B cell (primary cell): ENCODE results near the gene NDRG2. TPM values are rescaled to one million over a fixed set of nuclear protein-coding genes. Genes with fewer than 3 reads are reported as not detected.

ENCODE experiments used
- ATAC-seq: fragments of 200-7000 bp; cut with Tn5 transposase; one replicate; pipeline ENCODE4 v1.10.0; 2021; ENCODE audit warnings: low read depth, mild to moderate bottlenecking, moderate number of reproducible peaks, moderate library complexity
- CTCF ChIA-PET: fragments of 350-600 bp; sonication (Branson Sonifier 250); formaldehyde crosslinking; loops from one replicate; lab custom pipeline; 2021; ENCODE audit warnings: antibody characterized with exemption, inconsistent platforms; lab: Charles Lee
- POLR2A ChIA-PET: fragments of 350-600 bp; sonication (Branson Sonifier 250); formaldehyde crosslinking; loops from one replicate; lab custom pipeline; 2021; ENCODE audit warnings: antibody characterized with exemption; lab: Charles Lee
- DNase-seq: peaks from one replicate; pipeline ENCODE4 v3.0.0; 2013
- H2AFZ ChIP-seq: 2 replicates; pipeline ENCODE4 v1.6.1; 2012; ENCODE audit warnings: mild to moderate bottlenecking, low read depth, low read length; ENCODE audit not compliant: insufficient read depth, poor library complexity, severe bottlenecking
- H3K27ac ChIP-seq, 2 donors: 1 replicate in 1 of 2; 2 replicates in 1 of 2; pipeline ENCODE4 v1.5.1; 2012 to 2013; ENCODE audit warnings: low read length in 2 of 2, mild to moderate bottlenecking in 2 of 2, moderate library complexity in 1 of 2
- H3K27me3 ChIP-seq, 4 experiments: fragments of 200-600 bp in 1 of 4; sonication (generic) in 1 of 4; replicated peaks in 1 of 4; 1 replicate in 2 of 4; 2 replicates in 2 of 4; pipeline versions ENCODE4 v1.6.1 to v1.7.0; 2013 to 2016; ENCODE audit warnings: low read length in 3 of 4, mild to moderate bottlenecking in 2 of 4, mixed read lengths in 1 of 4, moderate library complexity in 1 of 4; ENCODE audit not compliant: insufficient read depth in 4 of 4, control insufficient read depth in 3 of 4; ENCODE audit errors: control extremely low read depth in 1 of 4
- H3K36me3 ChIP-seq, 2 experiments: replicated peaks in 1 of 2; 1 replicate in 1 of 2; 2 replicates in 1 of 2; pipeline versions ENCODE4 v1.6.1 to v1.7.1; 2013; ENCODE audit warnings: low read length in 1 of 2; ENCODE audit not compliant: insufficient read depth in 2 of 2, control insufficient read depth in 1 of 2; ENCODE audit errors: control extremely low read depth in 1 of 2, extremely low read depth in 1 of 2
- H3K4me1 ChIP-seq, 2 donors: fragments of 200-600 bp in 1 of 2; sonication (generic) in 1 of 2; 1 replicate in 1 of 2; 2 replicates in 1 of 2; pipeline versions ENCODE4 v1.5.1 to v1.6.1; 2013 to 2017; ENCODE audit warnings: low read length in 2 of 2; ENCODE audit not compliant: control insufficient read depth in 2 of 2, insufficient read depth in 2 of 2
- H3K4me2 ChIP-seq: replicated peaks from 2 replicates; pipeline ENCODE3; 2012; ENCODE audit warnings: mild to moderate bottlenecking, low read depth, low read length; ENCODE audit not compliant: poor library complexity, severe bottlenecking
- H3K4me3 ChIP-seq, 5 experiments: fragments of 200-600 bp in 1 of 5; sonication (generic) in 1 of 5; 1 replicate in 3 of 5; 2 replicates in 2 of 5; pipeline versions ENCODE4 v1.5.1 to v1.7.0; 2011 to 2016; ENCODE audit warnings: low read length in 4 of 5, mild to moderate bottlenecking in 4 of 5, low read depth in 2 of 5, control low read depth in 1 of 5, moderate library complexity in 1 of 5; ENCODE audit not compliant: insufficient read depth in 1 of 5; ENCODE audit errors: control extremely low read depth in 1 of 5, extremely low read depth in 1 of 5
- H3K79me2 ChIP-seq: fragments of 200-600 bp; sonication (generic); one replicate; pipeline ENCODE4 v1.6.0; 2016; ENCODE audit warnings: low read length; ENCODE audit not compliant: control insufficient read depth, insufficient read depth
- H3K9ac ChIP-seq: fragments of 200-600 bp; sonication (generic); 2 replicates; pipeline ENCODE4 v1.6.1; 2017; ENCODE audit warnings: mild to moderate bottlenecking, low read length, moderate library complexity
- H3K9me3 ChIP-seq, 3 donors: one replicate each; pipeline versions ENCODE4 v1.6.1 to v1.7.1; 2013; ENCODE audit warnings: low read length in 2 of 3; ENCODE audit not compliant: control insufficient read depth in 2 of 3, insufficient read depth in 1 of 3; ENCODE audit errors: control extremely low read depth in 1 of 3
- H4K20me1 ChIP-seq: 2 replicates; pipeline ENCODE4 v1.6.0; 2012; ENCODE audit warnings: mild to moderate bottlenecking, low read length; ENCODE audit not compliant: insufficient read depth, control insufficient read depth, poor library complexity, severe bottlenecking
- H3K27ac Mint-ChIP-seq: one replicate; pipeline ENCODE4 v1.8.0; 2021; ENCODE audit warnings: mixed read lengths
- H3K27me3 Mint-ChIP-seq: one replicate; pipeline ENCODE4 v1.8.0; 2021; ENCODE audit warnings: mixed read lengths
- H3K4me1 Mint-ChIP-seq: one replicate; pipeline ENCODE4 v1.8.0; 2021; ENCODE audit warnings: mixed read lengths
- H3K4me3 Mint-ChIP-seq: one replicate; pipeline ENCODE4 v1.8.0; 2021; ENCODE audit warnings: mixed read lengths
- H3K9me3 Mint-ChIP-seq: one replicate; pipeline ENCODE4 v1.8.0; 2022; ENCODE audit warnings: mixed read lengths; ENCODE audit not compliant: insufficient read depth
- CTCF ChIP-seq: fragments of 200-600 bp; IDR thresholded peaks from one replicate; pipeline ENCODE4 v1.8.0; 2022; ENCODE audit warnings: antibody characterized with exemption, mild to moderate bottlenecking
- EZH2 ChIP-seq: IDR thresholded peaks from 2 replicates; pipeline ENCODE4 v1.6.1; 2012; ENCODE audit warnings: borderline replicate concordance, low read depth, mild to moderate bottlenecking, moderate library complexity, low read length; ENCODE audit not compliant: insufficient read depth, poor library complexity, severe bottlenecking
- WGBS: methylation state at CpG from one replicate; pipeline ENCODE4 v1.1.5; 2013; ENCODE audit warnings: missing lambda C conversion rate; ENCODE audit not compliant: insufficient coverage; 5-methylcytosine and 5-hydroxymethylcytosine counted together
- intact Hi-C: fragments of 100-400 bp; cut with micrococcal nuclease; formaldehyde crosslinking; loops from one replicate; pipeline ENCODE4 v1.10.0; 2022
- polyA plus RNA-seq: library from polyadenylated mRNA; depleted of rRNA; stranded (reverse); fragments of >200 nt; gene quantifications from 2 replicates; pipeline ENCODE4 v1.2.3, GENCODE V29; 2012
- total RNA-seq, 2 donors: library from RNA; stranded (reverse); fragments of 120-200 nt in 1 of 2; gene quantifications; 1 replicate in 1 of 2; 2 replicates in 1 of 2; pipeline versions ENCODE4 v1.2.3 to v1.2.4, GENCODE V29; 2013 to 2022

Gene NDRG2
- total and polyA plus RNA-seq, 2 donors (not counting 1 experiment from before 2014, with no cell fraction given): 9.5 to 11.8 TPM

- Histone ChIP-seq H3K27me3 (peaks cover 0 to 26% (median 9%) of the 10 kb centered on the region in 4 experiments), H2AFZ (no peak overlapping the region), H3K27ac (no peak overlapping the region), H3K4me3 (no peak overlapping the region), H3K36me3 (no peaks in the 10 kb centered on the region), H3K4me1 (peaks cover 10% of the 10 kb centered on the region in 2 donors), H3K9ac (no peak overlapping the region), H3K9me3 (no peaks in the 10 kb centered on the region), H3K4me2 (no peak overlapping the region), H4K20me1 (no peaks in the 10 kb centered on the region), H3K79me2 (no peaks in the 10 kb centered on the region)
- intact Hi-C loops: no loop called here
- Mint-ChIP-seq H3K27me3 (peaks cover 29% of the 10 kb centered on the region), H3K27ac (no peak overlapping the region), H3K4me1 (peaks cover 16% of the 10 kb centered on the region), H3K4me3 (no peak overlapping the region), H3K9me3 (no peaks in the 10 kb centered on the region)
- ChIA-PET CTCF (interaction anchor here (1.1 to 15.1 kb wide), 8 partner anchors 11 to 86 kb away, joined by 3 to 348 read pairs (median 5); partner anchors contain the start of genes ARHGEF40, RNASE13, TMEM253 and TPPP2), POLR2A (no interaction called here)
- no peak for TF ChIP-seq CTCF
- no peak for TF ChIP-seq EZH2
- no peak for ATAC-seq
- DNase-seq: no peak
- 83% methylated on average over 1 of the region's 1 CpG for WGBS
These were observed 5.5 kb downstream of the NDRG2 start for GRCh38 chr14:21019366-21019765.

GRCh38 chr14:21018781-21019180 is 6.1 kb downstream of the NDRG2 start:
- no peak overlapping the region for H3K9ac ChIP-seq
- H3K9me3 Mint-ChIP-seq: no peaks in the 10 kb centered on the region
- WGBS: no CpG with 5 or more reads among the region's 3 CpGs
- H3K9me3 ChIP-seq: no peaks in the 10 kb centered on the region
- no peaks in the 10 kb centered on the region for H4K20me1 ChIP-seq
- H3K4me3 ChIP-seq: no peak overlapping the region
- CTCF ChIA-PET: interaction anchor here (1.1 to 15.1 kb wide), 9 partner anchors 11 to 87 kb away, joined by 3 to 348 read pairs (median 21); partner anchors contain the start of genes ARHGEF40, RNASE13, RNASE7 and TMEM253
- H3K4me2 ChIP-seq: no peak overlapping the region
- ATAC-seq (no peak), DNase-seq (no peak)
- H3K27ac ChIP-seq: no peak overlapping the region
- H3K27me3 Mint-ChIP-seq: peaks cover 29% of the 10 kb centered on the region
- H3K27ac Mint-ChIP-seq: no peak overlapping the region
- H3K4me3 Mint-ChIP-seq: no peak overlapping the region
- peaks cover 10% of the 10 kb centered on the region for H3K4me1 Mint-ChIP-seq
- H3K79me2 ChIP-seq: no peaks in the 10 kb centered on the region
- H3K27me3 ChIP-seq: peaks cover 0 to 20% (median 8%) of the 10 kb centered on the region in 4 experiments
- H3K4me1 ChIP-seq: peaks cover 4 to 5% of the 10 kb centered on the region in 2 donors
- POLR2A ChIA-PET: no interaction called here
- no peaks in the 10 kb centered on the region for H3K36me3 ChIP-seq
- no peak overlapping the region for H2AFZ ChIP-seq
- intact Hi-C loops: no loop called here
- TF ChIP-seq EZH2: no peak
- TF ChIP-seq CTCF: no peak
